Tibial artery (tissue), 4 donors: ENCODE results near the gene CACNA1I.

Experiments used
- DNase-seq, 2 donors: peaks; one replicate each; pipeline ENCODE4 v3.0.0-alpha.2; 2019
- H3K27ac ChIP-seq, 2 donors: fragments of 200-600 bp; sonication (generic) in 1 of 2; 1 replicate in 1 of 2; 2 replicates in 1 of 2; pipeline ENCODE4 v1.5.1; 2018 to 2019; ENCODE audit warnings: mild to moderate bottlenecking in 1 of 2
- H3K27me3 ChIP-seq, 2 donors: fragments of 200-600 bp; sonication (generic) in 1 of 2; one replicate each; pipeline versions ENCODE4 v1.5.1 to v1.6.0; 2016 to 2019
- H3K36me3 ChIP-seq, 3 donors: fragments of 200-600 bp; sonication (generic) in 2 of 3; one replicate each; pipeline ENCODE4 v1.5.1; 2016 to 2019; ENCODE audit warnings: mild to moderate bottlenecking in 2 of 3
- H3K4me1 ChIP-seq, 4 donors: fragments of 200-600 bp; sonication (generic) in 2 of 4; 1 replicate in 3 of 4; 2 replicates in 1 of 4; pipeline ENCODE4 v1.5.1; 2016 to 2019
- H3K4me3 ChIP-seq, 2 donors: fragments of 200-600 bp; sonication (generic) in 1 of 2; 1 replicate in 1 of 2; 2 replicates in 1 of 2; pipeline ENCODE4 v1.5.1; 2018 to 2019; ENCODE audit warnings: mild to moderate bottlenecking in 2 of 2
- H3K9me3 ChIP-seq, 3 donors: fragments of 200-600 bp; sonication (generic) in 1 of 3; one replicate each; pipeline ENCODE4 v1.5.1; 2016 to 2019
- intact Hi-C: fragments of 100-400 bp; cut with DNase I; formaldehyde crosslinking; loops from one replicate; pipeline ENCODE4 v1.15.0; 2023; ENCODE audit warnings: low total_unique reads
- TF ChIP-seq, protein P1 (sequence below), 2 experiments: fragments of 200-600 bp in 1 of 2; fragments of 450-650 bp in 1 of 2; IDR thresholded peaks; one replicate each; pipeline ENCODE4 v1.5.1; 2017 to 2019; ENCODE audit warnings: antibody characterized with exemption in 2 of 2, mild to moderate bottlenecking in 1 of 2, moderate library complexity in 1 of 2

The CACNA1I gene

DNA sequence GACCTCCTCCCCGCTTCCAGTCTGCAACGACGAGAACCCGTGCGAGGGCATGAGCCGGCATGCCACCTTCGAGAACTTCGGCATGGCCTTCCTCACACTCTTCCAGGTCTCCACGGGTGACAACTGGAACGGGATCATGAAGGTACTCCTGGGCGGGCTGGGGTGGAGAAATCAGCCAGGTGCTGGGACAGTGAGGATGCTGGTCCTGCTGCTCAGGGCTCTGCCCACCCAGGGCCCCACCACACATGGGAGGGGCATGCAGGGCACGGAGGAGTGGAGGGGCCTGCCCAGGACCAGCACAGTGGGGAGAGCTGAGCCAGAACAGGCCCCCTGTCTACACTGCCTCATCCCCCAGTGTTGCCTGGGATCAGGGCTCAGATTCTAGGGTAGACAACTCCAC lies 107.4 kb downstream of the CACNA1I start:
- intact Hi-C loops, result no loop called here
- no peak overlapping the region for H3K4me3 ChIP-seq
- H3K36me3 ChIP-seq, result no peaks in the 10 kb centered on the region
- no peaks in the 10 kb centered on the region for H3K4me1 ChIP-seq
- TF ChIP-seq, protein P1, sequence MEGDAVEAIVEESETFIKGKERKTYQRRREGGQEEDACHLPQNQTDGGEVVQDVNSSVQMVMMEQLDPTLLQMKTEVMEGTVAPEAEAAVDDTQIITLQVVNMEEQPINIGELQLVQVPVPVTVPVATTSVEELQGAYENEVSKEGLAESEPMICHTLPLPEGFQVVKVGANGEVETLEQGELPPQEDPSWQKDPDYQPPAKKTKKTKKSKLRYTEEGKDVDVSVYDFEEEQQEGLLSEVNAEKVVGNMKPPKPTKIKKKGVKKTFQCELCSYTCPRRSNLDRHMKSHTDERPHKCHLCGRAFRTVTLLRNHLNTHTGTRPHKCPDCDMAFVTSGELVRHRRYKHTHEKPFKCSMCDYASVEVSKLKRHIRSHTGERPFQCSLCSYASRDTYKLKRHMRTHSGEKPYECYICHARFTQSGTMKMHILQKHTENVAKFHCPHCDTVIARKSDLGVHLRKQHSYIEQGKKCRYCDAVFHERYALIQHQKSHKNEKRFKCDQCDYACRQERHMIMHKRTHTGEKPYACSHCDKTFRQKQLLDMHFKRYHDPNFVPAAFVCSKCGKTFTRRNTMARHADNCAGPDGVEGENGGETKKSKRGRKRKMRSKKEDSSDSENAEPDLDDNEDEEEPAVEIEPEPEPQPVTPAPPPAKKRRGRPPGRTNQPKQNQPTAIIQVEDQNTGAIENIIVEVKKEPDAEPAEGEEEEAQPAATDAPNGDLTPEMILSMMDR (IDR thresholded peaks at IDR 0.05), result no peak
- no peak for DNase-seq
- peaks cover 0 to 3% (median 2%) of the 10 kb centered on the region in 3 donors for H3K9me3 ChIP-seq
- peaks cover 0 to 54% of the 10 kb centered on the region in 2 donors for H3K27me3 ChIP-seq
- H3K27ac ChIP-seq, result no peak overlapping the region

- Histone ChIP-seq H3K27ac (no peak overlapping the region), H3K4me3 (no peak overlapping the region), H3K36me3 (no peaks in the 10 kb centered on the region), H3K9me3 (no peaks in the 10 kb centered on the region), H3K27me3 (peaks cover 0 to 56% of the 10 kb centered on the region in 2 donors), H3K4me1 (no peaks in the 10 kb centered on the region)
- intact Hi-C loops, result no loop called here
- DNase-seq, result no peak
- TF ChIP-seq, protein P1 (IDR thresholded peaks at IDR 0.05), result no peak
Observed at GRCh38 chr22:39678862-39679490, 108.4 kb downstream of the CACNA1I start.

GRCh38 chr22:39679652-39680051 lies 109.1 kb downstream of the CACNA1I start:
- H3K9me3 ChIP-seq, result no peaks in the 10 kb centered on the region
- DNase-seq, result no peak
- intact Hi-C loops, result no loop called here

GRCh38 chr22:39680486-39680885 lies 109.9 kb downstream of the CACNA1I start:
- DNase-seq, result no peak
- Histone ChIP-seq H3K9me3 (no peaks in the 10 kb centered on the region), H3K27me3 (peaks cover 0 to 64% of the 10 kb centered on the region in 2 donors), H3K4me3 (no peak overlapping the region), H3K27ac (no peak overlapping the region), H3K4me1 (peaks cover 0 to 4% (median 0%) of the 10 kb centered on the region in 4 donors), H3K36me3 (no peaks in the 10 kb centered on the region)
- TF ChIP-seq, protein P1 (IDR thresholded peaks at IDR 0.05), result no peak
- intact Hi-C loops, result no loop called here

More at GRCh38 chr22:39679652-39680051, 109.1 kb downstream of the CACNA1I start:
- H3K27me3 ChIP-seq, result peaks cover 0 to 61% of the 10 kb centered on the region in 2 donors
- no peak overlapping the region for H3K4me3 ChIP-seq
- H3K4me1 ChIP-seq, result no peaks in the 10 kb centered on the region
- TF ChIP-seq, protein P1 (IDR thresholded peaks at IDR 0.05), result no peak
- no peak overlapping the region for H3K27ac ChIP-seq
- no peaks in the 10 kb centered on the region for H3K36me3 ChIP-seq

DNA sequence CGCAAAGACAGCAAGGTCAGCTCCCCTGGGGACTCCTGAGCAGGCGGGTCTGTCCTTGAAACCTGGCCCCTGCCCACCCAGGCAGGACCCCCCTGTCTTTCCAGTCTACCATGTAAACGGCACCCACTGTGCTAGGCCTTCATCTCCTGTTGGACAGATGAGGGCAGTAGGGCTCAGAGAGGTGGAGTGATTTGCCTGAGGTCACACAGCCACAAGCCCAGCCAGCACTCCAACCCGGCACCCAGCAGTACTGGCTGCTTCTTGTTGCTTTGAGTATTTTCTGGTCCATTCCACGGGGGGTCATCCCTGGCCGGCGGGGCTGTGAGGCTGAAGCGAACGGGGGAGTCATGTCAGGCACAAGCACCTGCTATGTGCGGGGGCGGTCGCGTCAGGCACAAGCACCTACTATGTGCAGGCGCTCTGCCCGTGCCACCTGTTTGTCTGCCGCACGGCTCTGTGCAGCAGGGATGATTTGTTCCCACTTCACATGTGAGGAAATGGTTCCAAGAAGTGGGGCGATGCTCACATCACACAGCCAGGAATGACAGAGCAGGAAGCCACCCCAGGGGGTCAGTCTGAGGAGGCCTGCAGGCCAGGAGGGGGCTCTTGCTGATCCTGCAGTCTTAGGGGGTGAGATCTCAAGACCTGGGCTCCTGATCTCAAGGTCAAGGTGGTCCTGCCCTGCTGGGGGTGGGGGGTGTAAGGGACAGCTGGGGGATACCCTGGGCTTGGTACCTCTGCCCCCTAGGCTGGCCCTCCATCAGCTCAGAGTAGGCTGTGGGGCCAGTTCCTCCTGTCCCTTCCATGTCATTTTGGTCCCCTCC lies 110.7 kb downstream of the CACNA1I start:
- Histone ChIP-seq H3K27ac (no peak overlapping the region), H3K4me3 (no peak overlapping the region), H3K9me3 (no peaks in the 10 kb centered on the region), H3K36me3 (no peaks in the 10 kb centered on the region), H3K4me1 (peaks cover 0 to 11% (median 0%) of the 10 kb centered on the region in 4 donors), H3K27me3 (peaks cover 0 to 66% of the 10 kb centered on the region in 2 donors)
- DNase-seq, result no peak
- TF ChIP-seq, protein P1 (IDR thresholded peaks at IDR 0.05), result no peak
- intact Hi-C loops, result no loop called here
